RPMI8226 (cell line): Measurements from ENCODE around the gene MMP28.

Experiments used
- DNase-seq: peaks from one replicate; pipeline ENCODE4 v3.0.0-alpha.2; 2015

MMP28 gene

GRCh38 chr17:35797370-35797769 is 1.9 kb upstream of the MMP28 start:
- DNase-seq: no peak

- DNase-seq: no peak
Observed at GRCh38 chr17:35796942-35797341, 1.5 kb upstream of the MMP28 start.

GRCh38 chr17:35795871-35796265 is 427 bp upstream of the MMP28 start:
- no peak for DNase-seq

GRCh38 chr17:35793257-35793656 is 2.2 kb downstream of the MMP28 start:
- DNase-seq: no peak

- DNase-seq: no peak
Observed at GRCh38 chr17:35791681-35792350, 3.6 kb downstream of the MMP28 start.

DNA sequence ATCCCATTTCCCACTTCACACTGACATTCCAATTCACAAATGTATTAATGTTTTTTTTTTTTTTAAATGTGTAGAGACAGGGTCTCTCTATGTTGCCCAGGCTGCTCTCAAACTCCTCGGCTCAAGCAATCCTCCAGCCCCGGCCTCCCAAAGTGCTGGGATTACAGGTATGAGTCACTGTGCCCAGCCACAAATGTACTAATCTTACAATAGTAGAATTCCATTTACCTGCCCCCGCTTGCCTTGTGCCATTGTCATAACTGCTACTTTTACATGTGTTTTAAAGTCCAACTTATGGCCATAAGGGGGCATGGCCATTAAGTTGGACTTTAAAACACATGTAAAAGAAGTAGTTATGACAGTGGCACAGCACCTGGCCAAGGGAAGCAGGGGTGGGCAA is 4.6 kb downstream of the MMP28 start:
- no peak for DNase-seq

DNA sequence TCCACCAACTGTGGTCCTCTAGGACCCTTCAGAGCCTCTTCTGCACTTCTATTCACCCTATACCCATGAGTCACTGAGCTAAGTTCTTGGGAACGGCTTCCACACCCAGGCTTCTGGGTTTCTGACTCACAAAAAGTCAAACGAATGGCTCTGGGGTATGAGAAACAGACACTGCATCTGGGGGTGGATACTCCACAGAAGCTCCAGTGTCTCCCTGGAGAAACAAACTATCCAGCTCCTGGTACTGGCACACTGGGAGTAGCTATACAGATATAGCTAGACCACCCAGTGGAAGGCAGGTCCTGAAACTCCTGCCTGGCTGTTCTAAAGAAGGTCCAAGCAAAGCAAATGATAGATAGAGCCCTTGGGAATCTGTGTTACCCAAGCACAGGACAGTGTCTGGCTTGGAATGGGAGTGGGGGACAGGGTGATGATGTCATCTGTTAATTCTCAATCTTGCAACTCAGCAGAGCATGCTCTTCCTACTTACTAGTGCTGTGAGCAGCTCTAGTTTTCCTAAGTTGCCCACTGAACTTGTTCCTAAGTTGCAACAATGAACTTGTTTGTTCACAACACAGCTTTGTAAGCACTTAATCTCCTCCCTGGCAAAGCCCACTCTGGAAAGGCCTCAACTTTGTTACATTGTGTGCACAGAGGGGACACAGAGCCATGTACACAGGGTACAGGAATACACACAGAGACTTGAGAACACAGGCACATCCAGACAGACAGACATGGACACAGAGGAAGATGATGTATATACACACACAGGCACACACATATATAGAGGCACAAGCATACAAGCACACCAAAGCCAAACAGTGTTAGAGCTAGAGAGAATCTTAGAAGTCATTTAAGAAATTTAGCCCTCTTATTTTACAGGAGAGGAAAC is 6.7 kb downstream of the MMP28 start:
- DNase-seq: no peak

- no peak for DNase-seq
Observed at GRCh38 chr17:35786941-35787432, 8.5 kb downstream of the MMP28 start.

DNA sequence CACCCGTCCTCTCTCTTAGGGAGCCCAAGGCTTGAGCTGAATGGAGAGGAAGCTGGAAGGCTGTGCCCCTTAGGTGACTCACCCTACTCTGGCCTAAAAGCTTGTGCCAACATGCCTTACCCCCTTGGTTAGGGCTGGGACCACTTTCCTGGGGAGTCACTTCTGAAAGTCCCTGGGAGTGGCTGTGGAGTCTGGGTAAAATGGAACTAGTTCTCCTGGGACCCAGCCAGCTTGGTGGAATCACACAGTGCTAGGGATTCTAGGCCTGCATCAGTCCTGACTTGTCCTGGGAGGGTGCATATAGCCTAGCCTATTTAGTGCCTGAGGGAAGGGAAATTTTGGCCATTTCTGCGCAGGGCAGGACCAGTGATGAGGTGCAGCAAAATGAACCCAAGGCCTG is 10.5 kb downstream of the MMP28 start:
- DNase-seq: no peak

- DNase-seq: no peak
Observed at GRCh38 chr17:35780950-35781349, 14.5 kb downstream of the MMP28 start.

GRCh38 chr17:35778641-35779196 is 16.7 kb downstream of the MMP28 start:
- DNase-seq: no peak

GRCh38 chr17:35775583-35775982 is 19.9 kb downstream of the MMP28 start:
- no peak for DNase-seq

DNA sequence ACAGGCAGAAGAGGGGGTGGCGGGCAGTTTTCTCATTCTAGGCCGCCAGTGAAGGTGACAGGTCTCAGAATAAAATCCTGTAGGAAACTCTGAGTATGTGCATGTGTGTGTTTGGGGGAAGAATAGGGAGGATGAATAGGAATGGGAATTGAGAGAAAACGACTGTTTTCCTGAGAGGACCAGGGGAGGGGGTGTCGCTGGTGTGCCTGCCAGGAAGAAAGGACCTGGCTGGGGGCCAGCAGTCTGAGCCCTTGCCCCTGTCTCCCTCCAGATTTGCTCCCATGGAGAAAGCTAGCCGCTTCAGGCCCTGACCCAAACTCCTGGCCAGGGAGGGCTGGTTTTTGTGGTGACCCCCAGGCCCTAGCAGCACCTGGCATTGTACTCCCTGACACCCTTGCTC is 20.4 kb downstream of the MMP28 start:
- DNase-seq: no peak

- no peak for DNase-seq
Observed at GRCh38 chr17:35774499-35774898, 20.9 kb downstream of the MMP28 start.

- DNase-seq: no peak
Observed at GRCh38 chr17:35773679-35774425, 21.6 kb downstream of the MMP28 start.

DNA sequence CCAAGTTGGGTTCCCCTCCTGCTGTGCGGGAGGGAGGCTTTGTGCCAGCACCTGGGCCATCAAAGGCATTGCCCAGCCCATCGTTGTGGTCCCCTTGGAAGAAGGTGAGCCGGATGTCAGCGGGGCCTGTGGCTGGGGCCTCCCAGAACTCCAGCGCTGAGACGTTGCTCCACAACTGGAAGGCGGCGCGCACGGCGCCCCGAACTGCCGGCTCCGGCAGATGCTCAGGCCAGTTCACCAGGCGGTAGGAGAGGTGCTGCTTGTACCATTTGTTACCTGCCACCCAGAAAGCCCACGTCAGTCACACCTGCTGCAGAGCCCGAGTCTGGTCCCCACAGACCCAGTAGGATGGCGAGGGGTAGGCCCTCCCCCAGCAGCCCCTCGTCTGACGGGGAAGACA is 22.3 kb downstream of the MMP28 start:
- DNase-seq: no peak

DNA sequence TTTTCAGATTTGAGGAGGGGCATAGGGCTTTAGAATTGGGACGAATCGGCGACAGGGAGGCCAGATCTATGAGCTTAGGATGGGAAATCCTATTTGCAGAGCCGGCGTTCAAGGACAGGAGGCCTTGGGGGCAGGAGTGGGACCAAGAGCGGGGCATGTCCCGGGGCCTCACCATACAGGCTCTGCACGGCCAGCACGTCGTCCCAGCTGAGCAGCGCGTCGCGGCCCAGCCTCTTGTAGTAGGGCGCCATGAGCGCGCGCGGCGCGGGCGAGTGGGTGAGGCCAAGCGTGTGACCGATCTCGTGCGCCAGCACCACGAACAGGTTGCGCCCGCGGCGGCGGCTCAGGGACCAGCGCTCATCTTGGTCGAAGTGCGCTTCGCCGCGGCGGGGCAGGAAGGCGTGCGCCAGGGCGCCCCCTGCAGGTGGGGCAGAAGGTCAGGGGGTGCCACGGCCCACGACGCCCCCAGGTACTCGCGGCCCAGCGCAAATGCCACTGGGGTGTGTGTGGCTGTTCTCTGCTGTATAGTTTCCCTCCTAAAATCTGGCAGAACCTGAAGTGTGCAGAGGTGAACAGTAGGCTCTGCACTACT is 25.4 kb downstream of the MMP28 start:
- no peak for DNase-seq

- no peak for DNase-seq
Observed at GRCh38 chr17:35768797-35769196, 26.6 kb downstream of the MMP28 start.

DNA sequence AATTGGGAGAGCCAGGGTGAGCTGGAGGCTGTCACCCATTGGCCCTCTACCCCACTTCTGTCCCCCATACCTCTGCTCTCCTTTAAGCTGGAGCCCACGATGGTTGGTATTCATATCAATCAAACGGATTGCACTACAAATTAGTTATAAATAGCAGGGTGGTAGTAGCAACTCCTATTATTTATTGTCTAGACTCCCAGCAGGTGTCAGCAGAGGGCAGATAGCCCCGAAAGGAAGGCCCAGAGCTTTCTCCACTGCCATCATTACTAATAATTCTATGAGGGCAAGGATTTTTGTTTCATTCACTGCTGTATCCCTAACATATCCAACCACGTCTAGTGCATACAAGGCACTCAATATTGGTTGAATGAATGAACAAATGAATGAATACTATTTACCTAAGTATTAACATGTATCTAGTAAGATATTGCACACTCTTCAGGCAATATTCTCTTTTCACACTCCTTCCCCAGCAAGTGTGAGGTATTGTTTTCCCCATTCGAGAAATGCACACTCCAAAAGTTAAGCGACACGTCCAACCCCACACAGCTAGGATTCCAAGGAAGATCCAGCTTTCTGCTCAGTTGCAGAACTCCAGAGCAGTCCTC is 28.4 kb downstream of the MMP28 start:
- DNase-seq: peak; percentile 63

DNA sequence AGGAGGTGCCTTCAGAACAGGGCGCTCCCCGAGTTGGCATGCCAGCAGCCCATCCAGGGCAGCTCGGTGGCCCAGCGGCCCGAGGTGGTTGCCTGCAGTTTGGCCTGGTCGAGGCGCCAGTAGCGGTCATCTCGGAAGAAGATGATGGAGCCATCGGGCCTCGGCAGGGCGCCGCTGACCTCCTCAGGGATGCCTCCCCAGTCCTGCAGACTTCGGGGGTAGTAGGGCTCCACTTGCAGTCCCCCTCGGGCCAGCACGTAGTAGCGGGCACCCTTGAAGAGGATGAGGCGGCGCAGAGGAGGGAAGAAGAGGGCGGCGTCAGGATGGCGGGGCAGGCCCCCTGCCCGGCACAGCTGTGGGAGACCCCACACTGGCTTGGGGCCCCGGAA is 29.0 kb downstream of the MMP28 start:
- DNase-seq: no peak

DNA sequence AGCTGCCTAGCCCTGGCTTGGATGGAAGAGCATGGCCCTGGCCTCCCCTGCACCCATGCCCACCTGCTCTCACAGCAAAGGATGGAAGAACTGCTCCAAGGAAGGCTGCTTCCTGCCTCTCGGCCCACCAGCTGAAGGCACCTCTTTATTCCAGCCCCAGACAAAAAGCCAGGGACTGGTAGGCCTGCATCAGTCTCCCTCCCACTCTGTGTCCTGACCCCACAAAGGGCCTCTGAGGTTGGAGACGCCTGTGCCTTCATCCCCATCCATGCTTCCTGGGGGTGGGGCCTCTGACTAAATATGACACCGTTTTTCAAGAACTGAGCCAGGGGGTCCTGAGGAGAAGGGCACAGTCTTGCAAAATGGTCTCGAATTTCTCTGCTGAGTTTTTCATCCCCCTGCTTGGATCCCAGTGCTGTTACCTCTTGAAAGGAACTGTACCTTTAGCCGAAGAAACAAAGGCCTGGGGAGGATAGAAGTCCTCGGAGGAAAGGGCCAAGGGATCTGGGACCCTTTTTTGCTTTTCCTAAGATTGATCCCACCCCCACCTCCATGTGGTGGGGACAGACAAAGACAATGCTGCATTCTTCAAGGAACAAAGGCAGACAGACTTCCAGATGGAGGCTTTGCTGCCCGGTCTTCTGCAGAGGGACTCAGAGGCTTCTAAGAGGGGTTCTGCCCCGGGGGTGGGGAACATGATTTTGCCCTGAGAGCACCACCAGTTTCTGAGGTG is 29.5 kb downstream of the MMP28 start:
- no peak for DNase-seq
